HepG2 (cell line): ENCODE data around the gene ITGA7. TPM values are rescaled to one million over a fixed set of nuclear protein-coding genes. Genes with fewer than 3 reads are reported as not detected.

ENCODE experiments used
- ATAC-seq: fragments of 200-7000 bp; cut with Tn5 transposase; 3 replicates; pipeline ENCODE4 v1.9.1; 2020; ENCODE audit warnings: mild to moderate bottlenecking, moderate library complexity
- BruUV-seq: library from RNA; stranded (reverse); fragments of 400-500 nt; replicated peaks from 2 replicates; lab custom pipeline; 2021; lab: Mats Ljungman, UMichigan
- CTCF ChIA-PET: fragments of 300-600 bp; formaldehyde crosslinking; extraction: SDS; loops from one replicate; lab custom pipeline; 2021; ENCODE audit warnings: low total read pairs, inconsistent platforms, low intra/inter-chr PET ratio; lab: Yijun Ruan, JAX
- POLR2A ChIA-PET: fragments of 350-600 bp; sonication (Branson Sonifier 250); formaldehyde crosslinking; loops from one replicate; lab custom pipeline; 2020; ENCODE audit warnings: antibody characterized with exemption, inconsistent platforms; lab: Yijun Ruan, JAX
- DNase-seq: peaks from one replicate; pipeline ENCODE4 v3.0.0-alpha.2; 2015; ENCODE audit warnings: low spot score
- FAIRE-seq: peaks from 3 replicates; lab custom pipeline; 2011; peaks lifted over from hg19 to GRCh38; lab: Jason Lieb, UNC
- H2AFZ ChIP-seq: one replicate; pipeline ENCODE4 v1.6.1; 2011; ENCODE audit warnings: low read length, inconsistent platforms
- H3K27ac ChIP-seq: fragments of 300-600 bp; 3 replicates; pipeline ENCODE4 v1.8.0; 2011; ENCODE audit warnings: mixed run types, mild to moderate bottlenecking, mixed read lengths, low read length, inconsistent platforms; ENCODE audit not compliant: insufficient read depth; ENCODE audit errors: extremely low read length
- H3K27me3 ChIP-seq, 2 experiments: fragments of 200-600 bp in 1 of 2; 2 replicates in 1 of 2; 3 replicates in 1 of 2; pipeline versions ENCODE4 v1.6.0 to v1.8.0; 2011; ENCODE audit warnings: low read length in 2 of 2, mild to moderate bottlenecking in 2 of 2, moderate library complexity in 2 of 2, inconsistent platforms in 1 of 2; ENCODE audit not compliant: insufficient read depth in 2 of 2, control insufficient read depth in 1 of 2
- H3K36me3 ChIP-seq, 2 experiments: fragments of 200-600 bp in 1 of 2; replicated peaks in 1 of 2; 2 replicates in 1 of 2; 3 replicates in 1 of 2; pipeline versions ENCODE4 v1.5.1 to v1.8.0; 2011; ENCODE audit warnings: low read length in 2 of 2, inconsistent platforms in 1 of 2; ENCODE audit not compliant: insufficient read depth in 2 of 2, control insufficient read depth in 1 of 2
- H3K4me1 ChIP-seq: 2 replicates; pipeline ENCODE4 v1.5.1; 2012; ENCODE audit warnings: low read length, inconsistent platforms; ENCODE audit not compliant: insufficient read depth
- H3K4me2 ChIP-seq: 2 replicates; pipeline ENCODE4 v1.6.0; 2011; ENCODE audit warnings: low read depth, low read length, inconsistent platforms
- H3K4me3 ChIP-seq, 3 experiments: fragments of 200-600 bp in 1 of 3; sonication (generic), shearing (Covaris generic) in 1 of 3; replicated peaks in 1 of 3; 2 replicates each; pipeline ENCODE4 v1.5.1; 2011 to 2016; ENCODE audit warnings: low read length in 3 of 3, inconsistent platforms in 2 of 3, low read depth in 2 of 3, mild to moderate bottlenecking in 2 of 3, control low read depth in 1 of 3, mixed read lengths in 1 of 3; ENCODE audit not compliant: insufficient read depth in 1 of 3
- H3K79me2 ChIP-seq: one replicate; pipeline ENCODE4 v1.6.1; 2011; ENCODE audit warnings: low read length, inconsistent platforms; ENCODE audit not compliant: insufficient read depth
- H3K9ac ChIP-seq: 2 replicates; pipeline ENCODE4 v1.6.0; 2011; ENCODE audit warnings: mild to moderate bottlenecking, low read depth, low read length, inconsistent platforms; ENCODE audit not compliant: insufficient read depth
- H3K9me3 ChIP-seq: 2 replicates; pipeline ENCODE4 v1.5.1; 2012; ENCODE audit warnings: mild to moderate bottlenecking, low read length
- H4K20me1 ChIP-seq: 2 replicates; pipeline ENCODE4 v1.6.0; 2011; ENCODE audit warnings: inconsistent platforms, mild to moderate bottlenecking, low read length, moderate library complexity; ENCODE audit not compliant: insufficient read depth
- MZF1 ChIP-seq: sonication (generic); formaldehyde crosslinking; IDR thresholded peaks from 2 replicates; pipeline ENCODE4 v1.8.1; 2023; ENCODE audit warnings: mild to moderate bottlenecking, missing genetic modification reagents, borderline replicate concordance
- ZNF83 ChIP-seq: sonication (generic); formaldehyde crosslinking; IDR thresholded peaks from 2 replicates; pipeline ENCODE4 v1.4.0; 2020; ENCODE audit warnings: missing genetic modification reagents, mild to moderate bottlenecking, borderline replicate concordance
- WGBS: methylation state at CpG from one replicate; pipeline ENCODE4 v1.1.6; 2017; ENCODE audit warnings: low lambda C conversion rate; 5-methylcytosine and 5-hydroxymethylcytosine counted together
- in situ Hi-C: cut with HindIII; loops from 2 replicates; pipeline ENCODE4 v1.10.0; 2017; ENCODE audit warnings: low pct_unique_long_range_greater_than_20kb; ENCODE audit not compliant: extremely low pct_ligation_motif_present
- intact Hi-C: fragments of 100-400 bp; cut with micrococcal nuclease; formaldehyde crosslinking; loops from one replicate; pipeline ENCODE4 v1.10.0; 2022; ENCODE audit not compliant: unreplicated experiment
- polyA plus RNA-seq, 8 experiments: library from polyadenylated mRNA; depleted of rRNA in 3 of 8; stranded (reverse) in 7 of 8; unstranded in 1 of 8; fragments of >200 nt; fragmentation: Illumina TruSeq in 4 of 8; extraction: Trizol in 4 of 8; gene quantifications; 2 replicates each; pipeline versions ENCODE4 v1.2.1 to v1.2.3, GENCODE V29; 2011 to 2016; ENCODE audit warnings: low read depth in 4 of 8, missing spikeins in 1 of 8, mixed read lengths in 1 of 8; ENCODE audit not compliant: insufficient read depth in 1 of 8
- small RNA-seq, 3 experiments: library from RNA; depleted of rRNA; stranded (forward); fragments of <200 nt; gene quantifications; one replicate each; pipeline ENCODE3, GENCODE V24; 2012; ENCODE audit warnings: low read depth in 2 of 3, low replicate concordance in 1 of 3; ENCODE audit not compliant: insufficient read length in 3 of 3, insufficient read depth in 2 of 3
- total RNA-seq, 5 experiments: library from RNA; depleted of rRNA; stranded (reverse); fragments of >200 nt; fragmentation: Illumina TruSeq; extraction: Trizol; gene quantifications; 2 replicates each; pipeline ENCODE4 v1.2.3, GENCODE V29; 2016; ENCODE audit warnings: low read depth in 1 of 5

The ITGA7 gene
- total and polyA plus RNA-seq, 2 of the 13 experiments (the other 11 are each of a cell fraction or from before 2014, with no cell fraction given): 0.65 to 0.75 TPM

DNA sequence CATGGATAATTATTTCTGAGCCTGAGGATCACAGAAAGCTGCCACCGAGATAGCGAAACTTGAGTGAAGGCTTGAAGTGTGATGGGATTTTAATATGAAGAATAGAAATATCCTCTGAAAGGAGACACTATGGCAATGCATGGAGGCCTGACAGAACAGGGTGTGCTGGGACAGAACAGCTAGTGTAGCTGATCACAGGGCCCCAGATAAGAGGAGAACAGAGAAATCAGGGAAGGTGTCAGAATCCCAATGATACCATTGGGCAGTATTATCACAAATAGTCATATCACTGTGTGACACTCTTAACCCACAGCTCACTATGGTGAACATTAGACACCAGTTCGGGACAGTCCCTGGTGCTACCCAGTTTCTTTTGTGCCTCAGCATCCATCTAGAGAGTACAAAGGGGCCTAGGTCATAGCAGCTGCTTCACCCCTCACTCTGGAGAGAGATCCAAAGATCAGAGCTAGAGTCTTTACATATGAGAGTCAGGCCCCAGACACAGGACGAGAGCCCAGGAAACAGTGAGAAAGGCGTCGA lies 71.5 kb downstream of the ITGA7 start:
- Histone ChIP-seq H3K27ac (no peak overlapping the region), H3K9me3 (no peaks in the 10 kb centered on the region), H3K27me3 (peaks cover 3 to 12% of the 10 kb centered on the region in 2 experiments; a peak in 3 of 5 replicates), H3K9ac (no peak overlapping the region), H4K20me1 (no peaks in the 10 kb centered on the region), H3K4me2 (no peak overlapping the region), H2AFZ (no peak overlapping the region), H3K36me3 (no peaks in the 10 kb centered on the region), H3K4me1 (no peaks in the 10 kb centered on the region), H3K4me3 (no peak overlapping the region), H3K79me2 (no peaks in the 10 kb centered on the region)
- in situ Hi-C loops (no loop called here), intact Hi-C loops (no loop called here)
- ATAC-seq (no peak), FAIRE-seq (no peak), DNase-seq (no peak)
- TF ChIP-seq MZF1: no peak
- TF ChIP-seq ZNF83 (CRISPR knock-in tag): no peak
- 16% methylated on average over 6 of the region's 6 CpGs for WGBS
- BruUV-seq: no TSS peak
- CTCF ChIA-PET: no interaction called here
- POLR2A ChIA-PET: no interaction called here

Small RNA genes lying within 50 kb of the gene (small RNA-seq; reads per million reads assigned to genes)
- 0 reads per million in 3 experiments for gene AC009779.1
- gene AC009779.5: 0 reads per million in 3 experiments
- gene RF00017: 0 reads per million in 3 experiments

Other genes with a start within 250 kb of the ITGA7 start
- gene OR6C70, start 237.8 kb downstream of the ITGA7 start, total RNA-seq (2016; rRNA removed; fragmentation: Illumina TruSeq; extraction: Trizol): not detected in 2 replicates
- gene OR6C70, start 237.8 kb downstream of the ITGA7 start, polyA plus RNA-seq (2011; rRNA removed): not detected in 2 replicates
- not detected in 2 replicates for gene OR6C68, start 215.5 kb downstream of the ITGA7 start, total RNA-seq (2016; rRNA removed; fragmentation: Illumina TruSeq; extraction: Trizol)
- gene OR6C68, start 215.5 kb downstream of the ITGA7 start, polyA plus RNA-seq (2011; rRNA removed): not detected in 2 replicates
- gene OR6C4, start 158.3 kb downstream of the ITGA7 start, total RNA-seq (2016; rRNA removed; fragmentation: Illumina TruSeq; extraction: Trizol): not detected in 2 replicates
- gene OR6C4, start 158.3 kb downstream of the ITGA7 start, polyA plus RNA-seq (2011; rRNA removed): not detected in 2 replicates
- gene OR2AP1, start 135.4 kb downstream of the ITGA7 start, total RNA-seq (2016; rRNA removed; fragmentation: Illumina TruSeq; extraction: Trizol): not detected in 2 replicates
- not detected in 2 replicates for gene OR2AP1, start 135.4 kb downstream of the ITGA7 start, polyA plus RNA-seq (2011; rRNA removed)
- not detected in 2 replicates for gene OR10P1, start 71.0 kb downstream of the ITGA7 start, total RNA-seq (2016; rRNA removed; fragmentation: Illumina TruSeq; extraction: Trizol)
- not detected in 2 replicates for gene OR10P1, start 71.0 kb downstream of the ITGA7 start, polyA plus RNA-seq (2011; rRNA removed)
- 95.3 and 99.7 TPM in 2 replicates for gene BLOC1S1, start 8.1 kb upstream of the ITGA7 start, total RNA-seq (2016; rRNA removed; fragmentation: Illumina TruSeq; extraction: Trizol)
- 50.5 and 55.1 TPM in 2 replicates for gene BLOC1S1, start 8.1 kb upstream of the ITGA7 start, polyA plus RNA-seq (2011; rRNA removed)
- 1.0 and 2.6 TPM in 2 replicates for gene RDH5, start 12.5 kb upstream of the ITGA7 start, total RNA-seq (2016; rRNA removed; fragmentation: Illumina TruSeq; extraction: Trizol)
- 5.7 TPM in 2 replicates for gene RDH5, start 12.5 kb upstream of the ITGA7 start, polyA plus RNA-seq (2011; rRNA removed)
- 134 and 277 TPM in 2 replicates for gene CD63, start 21.1 kb upstream of the ITGA7 start, total RNA-seq (2016; rRNA removed; fragmentation: Illumina TruSeq; extraction: Trizol)
- 211 and 234 TPM in 2 replicates for gene CD63, start 21.1 kb upstream of the ITGA7 start, polyA plus RNA-seq (2011; rRNA removed)
- 1.4 and 1.5 TPM in 2 replicates for gene GDF11, start 35.2 kb upstream of the ITGA7 start, total RNA-seq (2016; rRNA removed; fragmentation: Illumina TruSeq; extraction: Trizol)
- gene GDF11, start 35.2 kb upstream of the ITGA7 start, polyA plus RNA-seq (2011; rRNA removed): 0.63 and 1.0 TPM in 2 replicates
- 95.4 and 137 TPM in 2 replicates for gene SARNP, start 109.8 kb upstream of the ITGA7 start, total RNA-seq (2016; rRNA removed; fragmentation: Illumina TruSeq; extraction: Trizol)
- 46.4 and 59.0 TPM in 2 replicates for gene SARNP, start 109.8 kb upstream of the ITGA7 start, polyA plus RNA-seq (2011; rRNA removed)
- 14.8 and 28.6 TPM in 2 replicates for gene ORMDL2, start 110.1 kb upstream of the ITGA7 start, total RNA-seq (2016; rRNA removed; fragmentation: Illumina TruSeq; extraction: Trizol)
- 24.0 and 30.2 TPM in 2 replicates for gene ORMDL2, start 110.1 kb upstream of the ITGA7 start, polyA plus RNA-seq (2011; rRNA removed)
- 22.4 and 23.9 TPM in 2 replicates for gene DNAJC14, start 121.7 kb upstream of the ITGA7 start, total RNA-seq (2016; rRNA removed; fragmentation: Illumina TruSeq; extraction: Trizol)
- 4.3 and 6.4 TPM in 2 replicates for gene DNAJC14, start 121.7 kb upstream of the ITGA7 start, polyA plus RNA-seq (2011; rRNA removed)
- gene MMP19, start 135.0 kb upstream of the ITGA7 start, total RNA-seq (2016; rRNA removed; fragmentation: Illumina TruSeq; extraction: Trizol): 0.07 TPM in 1 of 2 replicates, not detected in the other
- gene MMP19, start 135.0 kb upstream of the ITGA7 start, polyA plus RNA-seq (2011; rRNA removed): 0.08 and 0.16 TPM in 2 replicates
- gene PYM1, start 220.0 kb upstream of the ITGA7 start, total RNA-seq (2016; rRNA removed; fragmentation: Illumina TruSeq; extraction: Trizol): 51.8 and 57.9 TPM in 2 replicates
- gene PYM1, start 220.0 kb upstream of the ITGA7 start, polyA plus RNA-seq (2011; rRNA removed): 40.7 and 44.0 TPM in 2 replicates
- 2.4 and 2.7 TPM in 2 replicates for gene DGKA, start 223.3 kb upstream of the ITGA7 start, total RNA-seq (2016; rRNA removed; fragmentation: Illumina TruSeq; extraction: Trizol)
- gene DGKA, start 223.3 kb upstream of the ITGA7 start, polyA plus RNA-seq (2011; rRNA removed): 5.4 and 7.6 TPM in 2 replicates